ENCODE results near the gene PDE4B.

- no peak for TF ChIP-seq EZH2 (IDR thresholded peaks at IDR 0.05; ENCODE audit: borderline replicate concordance, control insufficient read depth, low read depth, low read length)
- no peak for TF ChIP-seq RCOR1 (conservative IDR thresholded peaks at IDR 0.05; ENCODE audit: low read depth, low read length)
- TF ChIP-seq CTCF (IDR thresholded peaks at IDR 0.05 in 2 of 3, conservative IDR thresholded peaks at IDR 0.05 in 1 of 3; ENCODE audit: control insufficient read depth in 2 of 3, extremely low read depth in 1 of 3, insufficient read depth in 1 of 3, low read depth in 3 of 3, low read length in 3 of 3): no peak
- no peak for TF ChIP-seq PKNOX1 (IDR thresholded peaks at IDR 0.05)
- no peak for TF ChIP-seq CBX5 (IDR thresholded peaks at IDR 0.05; ENCODE audit: low read depth)
Measured at GRCh38 chr1:65991694-65992093, 199.0 kb downstream of the PDE4B start.

All from GM12878 (cell line).